GM19043 (cell line): ENCODE data around the gene ANO2.
"Not testable (repeated sequence)": the region's sequence is repeated elsewhere in the genome, so short reads cannot be mapped to it uniquely, and the experiment has no call there.

ENCODE experiments used
- ATAC-seq: cut with Tn5 transposase; IDR thresholded peaks from one replicate; pipeline ENCODE4 v1.9.1; 2021; ENCODE audit warnings: low read depth; ENCODE audit not compliant: unreplicated experiment

Gene ANO2

DNA sequence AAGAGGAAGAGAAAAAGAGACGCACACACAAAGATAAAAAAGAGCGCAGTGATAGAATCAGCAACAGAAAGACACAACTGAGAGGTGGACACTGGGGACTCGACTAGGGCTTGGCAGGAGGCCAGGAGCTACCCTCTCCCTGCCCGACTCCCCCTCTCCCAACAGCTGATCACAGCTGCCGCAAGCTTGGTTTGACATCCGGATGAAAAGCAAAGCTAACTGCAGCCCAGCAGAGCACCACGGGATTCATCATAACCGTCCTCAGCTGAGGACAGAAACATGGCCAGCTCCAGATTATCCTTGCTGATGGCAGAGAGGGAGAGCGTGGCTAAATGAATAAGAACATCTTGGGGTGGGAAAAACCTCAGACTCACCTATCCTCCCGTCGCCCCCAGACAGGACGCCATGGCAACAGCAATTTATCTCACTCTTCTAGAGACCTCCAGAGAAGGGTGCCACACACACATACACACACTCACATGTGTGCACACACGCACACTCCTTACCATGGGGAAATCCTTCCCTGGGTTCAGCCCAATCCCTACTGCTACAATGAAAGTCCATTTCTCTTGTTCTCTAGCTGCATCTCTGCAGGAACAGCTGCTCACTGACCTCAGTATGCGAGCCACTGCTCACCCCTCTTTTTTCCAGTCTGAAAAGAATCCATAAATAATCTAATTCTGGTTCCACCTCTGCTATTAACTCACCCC, 377.9 kb downstream of the ANO2 start:
- no peak for ATAC-seq

DNA sequence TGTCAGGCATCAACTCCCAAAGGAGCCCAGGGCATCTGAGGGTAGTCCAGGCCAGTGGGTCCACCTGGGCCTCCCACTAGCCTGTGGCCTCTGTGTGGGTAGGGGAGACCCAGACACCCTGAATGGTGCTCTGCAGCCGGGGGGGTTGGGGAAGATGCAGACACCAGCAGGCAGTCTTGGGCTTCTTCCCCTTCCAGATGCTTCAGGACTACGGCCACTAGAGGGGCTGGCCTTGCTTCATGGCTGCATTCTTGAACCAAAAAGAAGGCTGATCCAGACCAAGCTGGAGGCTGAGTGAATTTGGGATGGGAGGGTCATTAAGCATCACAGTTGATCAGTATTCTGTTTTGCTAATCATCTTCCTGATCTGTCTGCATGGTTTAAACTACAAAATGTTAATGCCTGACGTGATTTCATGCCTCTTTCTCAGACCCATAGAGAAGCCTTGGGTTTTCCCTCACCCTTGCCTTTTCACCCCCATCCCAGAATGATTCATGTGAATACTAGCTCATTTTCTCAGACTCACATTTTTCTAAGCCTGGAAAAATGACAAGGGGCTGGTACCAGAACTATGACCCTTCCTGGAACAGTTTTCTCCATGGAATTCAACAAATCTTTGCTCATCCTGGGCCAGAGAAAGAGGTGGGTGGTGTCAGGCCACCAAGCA, 379.0 kb downstream of the ANO2 start:
- no peak for ATAC-seq

DNA sequence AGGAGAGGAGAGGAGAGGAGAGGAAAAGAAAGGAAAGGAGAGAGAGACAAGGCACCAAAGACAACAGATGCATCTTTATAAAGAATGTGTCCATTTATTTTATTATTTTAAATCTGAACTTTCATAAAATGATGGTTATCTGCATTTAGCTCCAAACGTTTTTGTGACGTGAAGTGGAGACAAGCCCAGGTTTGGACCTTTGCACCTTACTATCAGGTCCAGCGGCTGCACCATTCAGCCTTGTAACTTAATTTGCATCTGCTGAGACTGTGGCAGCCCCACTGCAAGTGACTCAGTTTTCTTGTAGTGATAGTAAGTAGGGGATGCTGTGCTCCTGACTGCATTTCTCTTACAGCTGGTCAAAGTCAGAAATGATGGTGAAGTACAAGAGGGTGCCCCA, 382.5 kb downstream of the ANO2 start:
- no peak for ATAC-seq

DNA sequence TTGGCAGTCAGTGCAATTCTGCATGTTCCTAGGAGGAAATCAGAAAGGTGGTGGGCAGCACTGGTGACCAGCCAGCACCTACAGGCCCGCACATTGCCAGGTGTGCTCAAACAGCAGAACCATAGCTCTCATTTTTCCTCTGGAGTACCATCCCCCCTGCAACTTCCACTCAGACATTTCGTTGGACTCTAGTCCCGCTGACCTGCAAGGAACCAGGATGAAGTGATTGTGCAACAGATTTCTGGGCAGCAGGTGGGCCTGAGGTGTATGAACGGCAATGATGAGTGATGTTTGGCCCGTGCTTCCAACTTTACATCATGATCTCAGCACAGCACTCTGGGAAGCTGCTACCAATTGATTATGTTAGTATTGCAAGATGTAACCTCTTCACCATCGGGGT, 383.2 kb downstream of the ANO2 start:
- ATAC-seq: no peak

DNA sequence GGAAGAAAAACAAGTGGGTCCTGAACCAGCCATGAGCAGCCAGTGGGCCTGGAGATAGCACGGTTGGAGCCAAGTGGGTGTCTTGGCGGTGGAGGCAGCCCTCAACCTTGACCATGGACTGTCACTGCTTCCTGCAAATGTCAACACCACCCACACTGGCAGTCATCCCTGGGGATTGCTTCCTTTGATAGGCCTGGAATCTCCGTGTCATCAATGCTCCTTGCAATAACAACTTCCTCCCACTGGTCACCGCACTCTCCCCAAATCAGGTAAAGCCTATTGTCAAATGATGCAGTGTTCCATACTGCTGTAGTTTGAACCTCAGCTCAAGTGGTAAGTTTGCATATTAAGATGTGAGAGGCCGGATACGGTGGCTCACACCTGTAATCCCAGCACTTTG, 384.0 kb downstream of the ANO2 start:
- ATAC-seq: no peak

DNA sequence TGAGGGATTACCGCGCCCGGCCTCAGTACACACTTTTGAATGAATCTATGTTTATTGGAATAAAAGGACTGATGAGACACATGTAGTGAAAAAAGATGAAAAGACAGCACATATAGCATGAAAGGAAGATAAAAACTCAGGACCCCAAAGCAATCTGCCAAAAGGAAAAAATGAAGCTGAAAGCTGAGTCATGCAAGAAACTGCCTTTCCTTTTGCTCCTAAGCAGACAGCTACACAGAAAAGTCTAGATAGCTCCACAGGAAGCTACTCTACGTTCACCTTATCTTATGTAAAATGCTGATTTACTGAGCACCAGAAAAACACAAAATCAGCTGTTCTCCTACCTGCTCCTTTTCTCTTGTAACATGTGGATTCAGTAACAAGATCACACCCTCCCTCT, 384.8 kb downstream of the ANO2 start:
- ATAC-seq: no peak

DNA sequence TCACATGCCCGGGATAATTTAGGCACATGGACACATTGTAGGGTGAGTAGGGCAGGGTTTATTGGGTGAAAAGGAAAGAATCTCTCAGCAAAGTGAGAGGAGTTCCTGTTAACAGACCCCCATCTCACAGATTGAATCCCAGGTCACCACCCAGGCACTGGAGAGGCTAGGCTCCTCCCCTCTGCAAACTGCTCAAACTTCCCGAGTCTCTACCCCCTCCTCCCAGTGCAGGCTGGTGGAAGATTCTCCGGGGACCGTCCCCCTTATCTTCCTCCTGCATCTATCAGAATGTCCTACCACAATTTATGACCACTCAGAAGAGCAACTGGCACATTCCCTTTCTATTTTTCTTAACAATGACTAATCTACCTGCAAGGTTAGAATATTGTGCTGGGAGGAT, 387.2 kb downstream of the ANO2 start:
- ATAC-seq: no peak

DNA sequence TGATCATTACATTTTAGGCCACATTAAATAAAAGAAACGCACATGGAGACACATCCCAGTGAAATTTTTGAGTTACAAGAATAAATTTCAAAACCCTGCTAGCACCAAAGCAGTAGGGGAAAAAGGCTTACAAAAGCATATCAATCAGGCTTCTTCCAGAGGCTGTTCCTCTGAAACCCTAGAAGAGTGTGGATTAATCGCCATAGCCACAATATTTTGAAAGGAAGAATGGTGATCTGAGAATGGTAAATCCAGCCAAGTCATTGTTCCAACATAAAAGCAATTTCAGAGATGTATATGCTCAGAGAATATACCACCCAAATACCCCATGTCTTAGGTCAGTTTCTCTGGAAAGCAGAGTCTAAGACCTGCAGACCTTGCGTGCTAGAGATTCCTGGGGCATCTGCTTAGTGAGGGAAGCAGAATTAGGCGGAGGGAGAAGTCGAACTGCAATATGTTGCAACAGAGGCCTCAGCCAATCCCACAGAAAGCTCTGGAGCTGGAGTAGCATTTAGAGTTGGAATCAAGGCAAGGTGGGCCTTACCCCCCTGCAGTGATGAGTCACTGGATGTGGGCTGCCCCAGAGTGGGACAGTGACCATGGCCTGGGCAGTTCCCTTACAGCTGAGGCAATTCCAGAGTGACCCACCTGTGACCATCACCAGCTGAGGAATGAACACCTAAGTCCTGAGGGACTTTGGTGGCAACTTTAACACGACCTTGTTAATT, 387.9 kb downstream of the ANO2 start:
- ATAC-seq: no peak

DNA sequence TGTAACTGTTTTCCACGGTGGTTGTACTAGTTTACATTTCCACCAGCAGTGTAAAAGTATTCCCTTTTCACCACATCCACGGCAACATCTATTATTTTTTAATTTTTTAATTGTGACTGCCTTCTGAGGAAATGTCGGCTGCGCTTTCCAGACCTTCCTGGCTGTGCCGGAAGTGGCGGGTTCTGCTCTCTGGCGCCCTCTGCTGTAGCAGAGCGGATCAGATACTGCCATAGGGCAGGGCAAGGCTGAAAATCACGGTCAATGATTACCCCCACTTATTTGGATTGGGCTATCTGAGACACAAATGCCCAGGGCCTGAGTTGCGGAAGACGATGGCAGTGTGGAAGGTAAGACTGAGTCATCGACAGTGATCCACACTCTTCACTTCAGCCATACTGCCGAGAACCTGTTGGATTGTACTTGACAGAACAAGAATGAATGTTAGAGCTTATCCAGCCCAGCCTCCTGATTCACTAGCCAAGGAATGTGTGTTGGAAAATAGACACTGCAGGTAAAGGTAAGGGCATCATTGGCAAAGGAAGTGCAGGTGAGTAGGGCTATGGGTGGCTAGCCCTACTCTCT, 388.9 kb downstream of the ANO2 start:
- ATAC-seq: no peak

DNA sequence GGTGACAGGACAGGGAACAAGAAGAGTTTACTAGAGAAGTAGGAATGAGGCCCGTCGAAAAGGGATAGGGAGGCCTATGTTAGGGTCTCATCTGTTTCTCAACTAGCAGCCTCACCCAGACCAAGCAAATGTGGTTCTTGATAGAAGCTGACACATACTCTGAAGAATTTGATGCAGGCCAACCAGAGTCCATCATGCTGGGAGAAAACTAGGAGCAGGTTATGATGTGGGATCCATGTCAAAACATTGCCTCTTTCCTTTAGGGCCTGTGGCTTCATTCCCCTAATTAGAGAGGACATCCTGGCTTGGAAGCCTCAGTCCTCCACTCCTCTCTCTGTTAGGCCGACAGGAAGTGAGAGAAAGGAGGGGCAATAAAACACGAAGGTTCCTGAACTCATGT, 390.3 kb downstream of the ANO2 start:
- no peak for ATAC-seq

DNA sequence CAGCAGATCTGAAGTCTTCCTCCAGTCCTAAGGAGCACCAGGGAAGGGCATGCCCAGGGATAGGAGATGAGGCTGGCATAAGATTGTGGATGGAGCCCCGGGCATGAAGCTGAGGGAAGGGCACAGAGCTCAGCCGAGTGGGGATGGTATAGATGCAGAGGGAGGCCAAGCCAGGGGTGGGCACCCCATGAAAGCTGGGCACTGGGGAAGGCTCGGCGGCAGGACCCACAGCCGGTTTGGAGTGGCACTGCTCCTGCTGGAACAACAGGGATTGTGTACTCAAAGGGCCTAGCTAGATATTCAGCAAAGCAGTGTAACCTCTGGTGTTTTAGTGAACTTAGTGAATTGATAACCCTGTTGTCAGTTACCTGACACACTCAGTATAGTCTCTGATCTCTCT, 396.0 kb downstream of the ANO2 start:
- ATAC-seq: no peak

DNA sequence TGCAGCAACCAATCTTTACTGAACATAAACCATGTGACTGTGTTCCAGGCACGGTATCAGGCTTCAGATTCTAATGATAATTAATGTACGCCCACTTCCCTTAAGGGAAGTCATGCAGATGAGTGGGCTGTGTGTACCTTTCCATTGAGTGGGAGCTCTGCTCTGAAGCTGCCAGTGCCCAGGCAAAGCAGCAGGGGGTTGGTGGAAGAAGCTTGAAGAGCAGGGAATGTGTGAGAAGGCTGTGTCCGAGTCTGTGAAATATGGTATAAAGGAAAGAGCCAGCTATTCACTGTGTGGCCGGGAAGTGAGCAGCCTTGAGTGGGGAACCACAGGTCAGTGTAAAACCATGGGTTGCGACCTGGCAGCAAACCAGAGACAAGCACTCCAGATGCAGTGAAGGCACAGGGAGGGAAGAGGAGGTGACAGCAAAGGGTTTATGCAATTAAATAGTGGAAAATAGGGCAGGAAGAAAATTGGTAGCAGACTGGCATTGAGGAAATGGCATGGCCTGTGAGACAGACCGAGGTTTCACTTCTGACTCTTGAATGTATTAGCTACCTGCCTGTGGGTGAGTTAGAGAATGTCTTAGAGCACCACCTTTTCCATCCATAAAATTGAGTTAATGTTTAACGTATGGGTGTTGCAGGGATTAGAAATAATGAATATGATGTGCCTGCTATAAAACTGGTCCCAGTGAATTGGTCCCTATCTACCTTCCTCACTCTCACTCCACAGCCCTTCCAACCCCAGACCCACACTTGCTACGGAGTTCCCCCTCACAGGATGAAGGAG, 396.7 kb downstream of the ANO2 start:
- ATAC-seq: no peak

DNA sequence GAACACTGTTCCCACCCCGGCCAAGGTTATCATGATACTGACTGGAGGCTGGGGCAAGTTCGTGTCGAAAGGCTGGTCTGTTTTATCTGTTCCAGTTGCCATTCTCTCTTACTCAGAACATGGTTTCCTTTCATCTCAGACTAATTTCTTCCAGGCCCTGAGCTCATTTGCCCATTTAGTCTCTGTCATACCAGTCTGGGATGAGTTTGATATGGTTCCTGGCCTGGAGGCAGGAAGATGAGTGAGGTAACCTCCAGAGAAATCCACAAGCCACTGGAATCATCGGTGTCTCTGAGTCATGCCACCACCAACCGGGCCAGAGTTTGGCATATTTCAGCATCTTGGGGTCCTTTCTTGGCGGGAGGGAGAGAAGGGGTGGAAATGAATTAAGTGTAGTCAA, 398.4 kb downstream of the ANO2 start:
- ATAC-seq: no peak

DNA sequence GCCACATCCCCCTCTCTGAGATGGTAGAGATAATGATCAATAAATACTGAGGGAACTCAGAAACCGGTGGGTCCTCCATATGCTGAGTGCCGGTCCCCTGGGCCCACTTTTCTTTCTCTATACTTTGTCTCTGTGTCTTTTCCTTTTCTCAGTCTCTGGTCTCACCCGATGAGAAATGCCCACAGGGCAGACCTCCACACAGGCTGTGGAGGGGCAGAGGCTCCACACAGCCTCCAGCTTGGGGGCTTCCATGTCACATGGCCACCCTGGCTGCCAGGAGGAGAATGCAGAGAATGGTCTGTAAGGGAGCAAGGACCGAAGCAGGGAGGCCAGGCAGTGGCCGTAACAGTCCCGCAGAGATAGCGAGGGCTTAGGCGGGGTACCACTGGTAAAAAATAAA, 407.3 kb downstream of the ANO2 start:
- no peak for ATAC-seq

DNA sequence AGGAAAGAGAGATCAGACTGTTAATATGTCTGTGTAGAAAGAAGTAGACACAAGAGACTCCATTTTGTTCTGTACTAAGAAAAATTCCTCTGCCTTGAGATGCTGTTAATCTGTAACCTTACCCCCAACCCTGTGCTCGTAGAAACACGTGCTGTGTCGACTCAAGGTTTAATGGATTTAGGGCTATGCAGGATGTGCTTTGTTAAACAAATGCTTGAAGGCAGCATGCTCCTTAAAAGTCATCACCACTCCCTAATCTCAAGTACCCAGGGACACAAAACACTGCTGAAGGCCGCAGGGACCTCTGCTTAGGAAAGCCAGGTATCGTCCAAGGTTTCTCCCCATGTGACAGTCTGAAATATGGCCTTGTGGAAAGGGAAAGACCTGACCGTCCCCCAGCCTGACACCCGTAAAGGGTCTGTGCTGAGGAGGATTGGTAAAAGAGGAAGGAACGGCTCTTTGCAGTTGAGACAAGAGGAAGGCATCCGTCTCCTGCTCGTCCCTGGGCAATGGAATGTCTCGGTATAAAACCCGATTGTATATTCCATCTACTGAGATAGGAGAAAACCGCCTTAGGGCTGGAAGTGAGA, 407.9 kb downstream of the ANO2 start:
- not testable (repeated sequence) for ATAC-seq

DNA sequence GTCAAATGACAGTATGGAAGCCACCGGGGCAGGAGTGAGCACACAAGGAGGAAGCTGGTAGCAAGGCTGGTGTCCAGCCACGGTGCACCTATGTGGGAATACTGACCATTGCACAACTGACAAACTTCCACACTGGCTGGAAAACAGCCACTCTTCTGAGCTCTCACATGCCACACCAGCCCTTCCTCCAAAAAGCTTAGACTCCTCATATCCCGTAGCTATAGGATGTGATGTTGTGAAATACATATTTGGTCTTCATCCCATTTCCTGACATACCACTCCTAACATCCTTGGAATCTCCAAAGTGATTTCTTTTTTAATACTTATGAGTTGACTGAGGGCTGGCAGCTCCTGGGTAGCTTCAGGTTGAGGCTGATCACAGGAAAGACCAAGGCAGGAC, 409.5 kb downstream of the ANO2 start:
- no peak for ATAC-seq

DNA sequence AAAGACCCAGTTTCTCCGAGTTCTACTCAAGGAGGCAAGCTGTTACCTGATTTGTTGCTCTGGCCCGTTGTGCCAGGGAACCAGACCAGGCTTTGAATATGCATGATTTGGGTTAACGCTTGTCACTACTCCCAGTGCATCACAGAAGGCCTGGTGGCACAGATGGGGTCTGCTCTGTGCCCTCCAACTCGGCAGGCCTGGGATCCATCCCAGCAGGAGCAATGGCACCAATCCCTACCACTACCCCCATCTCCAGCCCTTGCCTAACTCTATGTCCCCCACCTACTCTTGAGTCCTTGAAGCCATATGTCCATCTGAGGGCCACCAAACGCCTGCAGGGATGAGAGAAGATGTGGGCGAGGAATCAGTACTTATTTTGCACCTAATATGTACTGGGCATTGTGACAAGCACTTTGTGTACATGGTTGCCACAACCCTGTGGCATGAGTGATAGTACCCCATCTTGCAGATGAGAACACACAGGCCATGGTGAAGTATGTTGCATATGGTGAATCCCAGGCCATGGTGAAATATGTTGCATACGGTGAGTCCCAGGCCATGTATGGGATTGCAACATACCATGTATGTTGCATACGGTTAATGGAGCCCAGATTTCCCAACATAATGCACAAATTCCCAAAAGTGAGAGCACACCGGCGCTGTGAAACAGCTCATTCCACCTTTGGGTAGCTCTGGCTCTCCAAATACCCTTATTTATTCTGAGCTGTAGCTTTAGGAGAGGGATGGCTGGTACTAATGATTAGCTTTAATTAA, 410.4 kb downstream of the ANO2 start:
- no peak for ATAC-seq

DNA sequence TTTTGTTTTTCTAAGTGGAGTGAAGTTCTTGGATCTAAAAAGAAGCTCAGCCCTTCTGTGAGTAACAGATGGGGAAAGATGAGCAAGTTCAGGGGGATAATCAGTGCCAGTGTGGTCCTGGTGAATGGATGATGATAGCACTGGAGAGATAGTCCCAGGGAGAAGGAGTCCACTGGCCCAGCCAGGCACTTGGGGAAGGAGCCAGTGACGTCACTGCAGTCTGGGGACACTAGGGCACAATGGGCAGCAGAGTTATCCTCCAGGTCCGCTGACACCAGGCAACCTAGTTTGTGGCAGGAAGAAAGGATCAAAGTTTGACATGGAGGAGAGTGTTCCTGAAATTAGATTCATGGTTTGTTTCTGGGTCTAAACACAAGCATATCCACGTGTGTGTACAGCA, 411.7 kb downstream of the ANO2 start:
- no peak for ATAC-seq

DNA sequence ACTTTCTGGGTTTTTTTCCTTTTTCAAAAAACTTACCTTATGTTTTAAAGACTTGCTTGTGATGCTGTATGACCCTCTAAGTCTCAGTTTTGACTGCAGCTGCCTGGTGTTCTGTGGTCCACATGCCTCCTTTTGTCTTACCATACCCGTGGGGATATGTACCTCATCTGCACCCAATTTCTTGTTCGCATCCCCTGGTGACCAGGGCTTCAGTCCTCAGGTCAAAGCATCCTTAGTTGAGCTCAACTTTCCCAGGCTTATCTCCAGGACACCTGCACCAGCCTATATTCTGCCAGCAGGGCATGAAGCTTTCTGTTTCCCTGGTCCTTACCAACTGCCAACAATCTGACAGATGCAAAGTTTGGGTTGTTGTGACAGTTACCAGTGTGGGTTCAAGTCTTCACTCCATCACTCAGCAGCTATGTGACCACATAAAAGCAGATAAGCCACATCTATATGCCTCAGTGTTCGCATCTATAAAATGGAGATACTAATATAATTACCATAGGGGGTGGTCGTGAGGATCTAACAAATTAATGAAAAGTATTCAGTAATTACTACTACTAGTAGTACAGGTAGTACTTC, 419.2 kb downstream of the ANO2 start:
- ATAC-seq: no peak
